BLaER1 (cell line): Measurements from ENCODE around the gene PCSK1.

ENCODE experiments used
- H3K27ac ChIP-seq: shearing (Covaris generic); formaldehyde crosslinking; 2 replicates; pipeline ENCODE4 v1.8.1; 2022
- H3K27me3 ChIP-seq: shearing (Covaris generic); formaldehyde crosslinking; 2 replicates; pipeline ENCODE4 v1.8.1; 2022
- H3K36me3 ChIP-seq: shearing (Covaris generic); formaldehyde crosslinking; 2 replicates; pipeline ENCODE4 v1.8.1; 2022
- H3K4me1 ChIP-seq: shearing (Covaris generic); formaldehyde crosslinking; 2 replicates; pipeline ENCODE4 v1.8.1; 2022
- H3K4me2 ChIP-seq: shearing (Covaris generic); formaldehyde crosslinking; 2 replicates; pipeline ENCODE4 v1.8.1; 2022
- H3K4me3 ChIP-seq: shearing (Covaris generic); formaldehyde crosslinking; 2 replicates; pipeline ENCODE4 v1.8.1; 2022
- H3K9ac ChIP-seq: shearing (Covaris generic); formaldehyde crosslinking; 2 replicates; pipeline ENCODE4 v1.8.1; 2022
- H3K9me3 ChIP-seq: shearing (Covaris generic); formaldehyde crosslinking; 2 replicates; pipeline ENCODE4 v1.8.1; 2022
- H4K20me1 ChIP-seq: shearing (Covaris generic); formaldehyde crosslinking; 2 replicates; pipeline ENCODE4 v1.8.1; 2022
- Cebpa-rat ChIP-seq: shearing (Covaris generic); IDR thresholded peaks from 2 replicates; pipeline ENCODE4 v1.8.1; 2022

The PCSK1 gene

DNA sequence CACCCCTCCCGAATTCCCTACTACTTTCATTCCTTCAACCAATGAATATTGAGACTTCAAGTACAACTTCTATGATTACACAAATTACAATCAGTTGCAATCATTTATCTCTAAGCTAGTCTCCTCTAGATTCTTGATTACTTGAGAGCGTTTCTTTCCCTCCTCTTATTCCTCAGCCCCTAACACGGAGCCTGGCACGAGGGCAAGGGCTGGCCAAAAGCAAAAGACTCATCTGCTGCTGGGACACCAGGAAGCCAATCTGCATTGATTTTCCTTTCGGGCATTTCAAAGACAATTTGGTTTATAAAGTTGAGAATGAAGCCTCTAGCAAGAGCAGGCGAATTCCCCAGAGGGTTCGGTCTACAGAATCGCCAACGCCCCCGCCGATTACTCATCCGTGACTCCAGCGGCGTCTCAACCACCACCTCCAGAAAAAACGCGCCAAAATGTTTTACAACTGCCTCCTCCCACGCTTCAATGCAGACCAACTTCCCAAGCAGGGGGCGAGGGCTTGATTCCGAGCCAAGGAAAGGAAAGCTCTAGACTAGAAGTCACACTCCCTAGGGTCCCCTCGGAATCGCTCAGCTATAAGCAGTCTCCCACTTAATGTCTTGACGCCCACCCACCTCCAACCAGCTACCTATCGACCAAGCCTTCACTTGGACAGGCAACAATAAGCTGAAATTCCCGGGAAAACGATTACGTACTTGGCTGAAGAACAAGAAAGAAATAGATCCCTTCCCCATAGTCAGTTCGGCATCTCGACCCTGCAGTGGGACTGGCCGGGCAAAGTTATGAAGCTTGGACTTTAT lies 1.5 kb downstream of the PCSK1 start:
- Histone ChIP-seq H3K36me3 (no peaks in the 10 kb centered on the region), H3K27ac (no peak overlapping the region), H3K4me2 (peak overlapping the region; percentile 62), H4K20me1 (no peaks in the 10 kb centered on the region), H3K4me1 (peaks cover 13% of the 10 kb centered on the region), H3K4me3 (no peak overlapping the region), H3K9me3 (peaks cover 12% of the 10 kb centered on the region), H3K27me3 (no peaks in the 10 kb centered on the region), H3K9ac (no peak overlapping the region)
- no peak for TF ChIP-seq Cebpa-rat

GRCh38 chr5:96427824-96428223 lies 5.2 kb downstream of the PCSK1 start:
- no peak overlapping the region for H3K4me3 ChIP-seq
- no peak overlapping the region for H3K9ac ChIP-seq
- H3K27me3 ChIP-seq = no peaks in the 10 kb centered on the region
- no peak for TF ChIP-seq Cebpa-rat
- H3K4me1 ChIP-seq = peaks cover 13% of the 10 kb centered on the region
- no peaks in the 10 kb centered on the region for H3K36me3 ChIP-seq
- no peak overlapping the region for H3K27ac ChIP-seq
- no peaks in the 10 kb centered on the region for H4K20me1 ChIP-seq
- peaks cover 10% of the 10 kb centered on the region for H3K9me3 ChIP-seq
- no peak overlapping the region for H3K4me2 ChIP-seq

DNA sequence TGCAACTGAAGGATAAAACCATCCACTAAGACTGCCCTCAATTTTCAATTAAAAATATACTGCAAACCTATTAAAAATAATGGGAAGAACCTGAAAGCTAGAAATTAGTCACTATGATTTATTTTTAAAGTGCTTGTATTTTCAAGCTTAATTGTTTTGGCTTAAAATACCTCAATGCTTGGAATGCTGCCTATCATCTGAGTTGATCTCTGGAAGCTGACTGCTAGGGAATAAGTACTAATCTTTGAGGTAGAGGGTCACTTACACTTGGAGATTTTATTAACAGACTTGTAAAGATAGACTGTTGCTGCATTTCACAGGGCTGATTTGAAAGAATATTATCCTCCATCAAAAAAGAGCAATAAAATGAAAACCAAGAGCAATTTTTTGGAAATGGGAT lies 6.2 kb downstream of the PCSK1 start:
- no peaks in the 10 kb centered on the region for H3K27me3 ChIP-seq
- no peak overlapping the region for H3K4me2 ChIP-seq
- no peak overlapping the region for H3K9ac ChIP-seq
- H4K20me1 ChIP-seq = no peaks in the 10 kb centered on the region
- H3K4me1 ChIP-seq = peaks cover 9% of the 10 kb centered on the region
- H3K36me3 ChIP-seq = no peaks in the 10 kb centered on the region
- no peak overlapping the region for H3K4me3 ChIP-seq
- no peak overlapping the region for H3K27ac ChIP-seq
- 0 out of 2 replicates have a peak, but pooled peaks cover under 1% of the 10 kb centered on the region for H3K9me3 ChIP-seq
- TF ChIP-seq Cebpa-rat = no peak

DNA sequence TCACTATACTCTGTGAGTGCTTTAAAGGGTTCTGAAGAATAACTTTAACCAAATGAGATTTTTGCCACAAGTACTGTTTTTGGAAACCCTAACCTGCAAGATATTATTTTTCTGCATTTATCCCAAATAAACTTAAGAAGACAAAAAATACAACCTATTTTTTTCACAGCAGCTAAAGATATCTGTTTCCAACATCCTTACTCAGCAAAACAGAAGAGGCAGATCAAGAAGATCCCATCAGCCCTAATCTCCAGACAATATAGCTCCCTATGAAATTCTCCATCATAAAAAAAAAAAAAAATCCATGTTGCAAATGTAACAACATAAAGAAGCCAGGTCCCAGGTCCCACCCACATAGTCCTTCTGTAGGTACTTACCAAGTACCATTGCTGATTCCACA lies 7.6 kb downstream of the PCSK1 start:
- TF ChIP-seq Cebpa-rat = no peak

DNA sequence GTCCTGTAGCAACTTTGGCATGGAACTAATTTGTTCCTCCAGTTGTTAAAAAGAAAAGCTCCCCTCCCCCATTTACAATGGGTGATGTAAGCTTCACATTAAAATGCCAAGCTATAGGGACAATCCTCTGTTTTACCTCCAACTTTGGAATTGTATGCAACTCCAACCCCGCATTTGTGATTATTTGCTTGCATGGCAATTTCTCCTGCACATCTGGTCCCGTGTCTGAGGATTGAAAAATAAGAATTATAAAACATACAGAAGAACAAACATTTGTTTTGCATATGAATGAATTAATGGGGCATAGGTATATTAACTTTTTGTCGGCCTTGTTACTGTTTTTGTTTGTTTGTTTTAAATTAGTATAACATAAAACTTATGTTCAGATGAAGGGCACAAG lies 17.2 kb downstream of the PCSK1 start:
- no peaks in the 10 kb centered on the region for H3K27me3 ChIP-seq
- H3K27ac ChIP-seq = no peak overlapping the region
- H4K20me1 ChIP-seq = no peaks in the 10 kb centered on the region
- no peaks in the 10 kb centered on the region for H3K36me3 ChIP-seq
- H3K9me3 ChIP-seq = no peaks in the 10 kb centered on the region
- no peak overlapping the region for H3K4me2 ChIP-seq
- 0 out of 2 replicates have a peak, but pooled peaks cover 4% of the 10 kb centered on the region for H3K4me1 ChIP-seq
- H3K9ac ChIP-seq = no peak overlapping the region
- TF ChIP-seq Cebpa-rat = no peak
- no peak overlapping the region for H3K4me3 ChIP-seq

More for the DNA sequence above, 7.6 kb downstream of the PCSK1 start:
- H3K4me2 ChIP-seq = no peak overlapping the region
- H3K9me3 ChIP-seq = no peaks in the 10 kb centered on the region
- H3K27ac ChIP-seq = no peak overlapping the region
- no peak overlapping the region for H3K4me3 ChIP-seq
- no peaks in the 10 kb centered on the region for H3K4me1 ChIP-seq
- H3K9ac ChIP-seq = no peak overlapping the region
- no peaks in the 10 kb centered on the region for H3K27me3 ChIP-seq
- no peaks in the 10 kb centered on the region for H4K20me1 ChIP-seq
- no peaks in the 10 kb centered on the region for H3K36me3 ChIP-seq

DNA sequence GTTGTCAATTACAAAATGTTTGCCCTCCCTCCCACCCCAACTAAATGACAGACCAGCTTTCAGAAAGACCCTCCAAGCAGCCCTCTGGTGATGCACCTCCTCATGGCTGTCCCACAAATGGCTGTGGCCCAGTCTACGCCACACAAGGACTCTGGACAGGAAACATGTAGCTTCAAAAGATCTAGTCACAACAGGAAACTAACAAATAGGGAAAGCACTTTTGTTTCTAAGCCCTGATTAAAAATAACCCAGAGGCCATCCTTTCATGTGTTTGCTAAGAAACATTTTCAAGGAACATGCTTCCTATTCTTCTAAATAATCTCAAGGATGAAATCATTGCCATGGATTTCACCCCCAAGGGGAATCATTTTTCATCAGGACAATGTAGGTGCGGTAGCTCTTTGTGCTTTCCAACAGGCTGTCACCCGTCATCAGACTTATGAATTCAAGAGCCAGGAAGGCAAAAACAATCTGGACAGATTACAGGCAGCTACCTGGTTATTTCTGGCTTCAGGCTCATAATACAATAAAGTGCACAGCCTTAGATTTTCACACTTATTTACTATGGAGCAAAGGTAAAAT lies 20.1 kb downstream of the PCSK1 start:
- H3K27ac ChIP-seq = no peak overlapping the region
- no peaks in the 10 kb centered on the region for H3K36me3 ChIP-seq
- H3K4me3 ChIP-seq = no peak overlapping the region
- no peak for TF ChIP-seq Cebpa-rat
- no peaks in the 10 kb centered on the region for H4K20me1 ChIP-seq
- H3K9me3 ChIP-seq = no peaks in the 10 kb centered on the region
- 0 out of 2 replicates have a peak, but pooled peaks cover 4% of the 10 kb centered on the region for H3K4me1 ChIP-seq
- H3K27me3 ChIP-seq = no peaks in the 10 kb centered on the region
- no peak overlapping the region for H3K4me2 ChIP-seq
- H3K9ac ChIP-seq = no peak overlapping the region

DNA sequence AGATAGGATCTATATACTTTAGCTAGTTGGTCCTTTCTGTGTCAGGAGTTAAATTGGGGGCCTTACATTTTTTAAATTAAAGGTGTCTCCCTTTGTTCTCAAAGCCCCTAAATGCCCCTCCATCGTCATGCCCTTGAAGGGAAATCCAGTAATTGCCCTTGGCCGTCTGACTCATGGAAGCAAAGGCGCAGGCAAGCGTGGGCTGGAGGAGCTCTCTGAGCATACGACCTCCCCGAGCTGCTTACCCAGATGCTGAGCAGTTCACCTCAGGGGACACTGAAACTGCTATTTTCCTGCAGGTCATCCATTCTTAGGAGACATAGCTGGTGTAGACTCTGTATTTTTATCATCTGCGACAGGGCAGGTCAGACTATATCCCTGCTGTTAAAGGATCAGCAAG lies 23.0 kb downstream of the PCSK1 start:
- H3K36me3 ChIP-seq = no peaks in the 10 kb centered on the region
- H3K27ac ChIP-seq = no peak overlapping the region
- H4K20me1 ChIP-seq = no peaks in the 10 kb centered on the region
- no peaks in the 10 kb centered on the region for H3K9me3 ChIP-seq
- H3K27me3 ChIP-seq = no peaks in the 10 kb centered on the region
- no peak overlapping the region for H3K4me3 ChIP-seq
- TF ChIP-seq Cebpa-rat = no peak
- H3K4me1 ChIP-seq = 0 out of 2 replicates have a peak, but pooled peaks cover 4% of the 10 kb centered on the region
- H3K4me2 ChIP-seq = no peak overlapping the region
- H3K9ac ChIP-seq = no peak overlapping the region

DNA sequence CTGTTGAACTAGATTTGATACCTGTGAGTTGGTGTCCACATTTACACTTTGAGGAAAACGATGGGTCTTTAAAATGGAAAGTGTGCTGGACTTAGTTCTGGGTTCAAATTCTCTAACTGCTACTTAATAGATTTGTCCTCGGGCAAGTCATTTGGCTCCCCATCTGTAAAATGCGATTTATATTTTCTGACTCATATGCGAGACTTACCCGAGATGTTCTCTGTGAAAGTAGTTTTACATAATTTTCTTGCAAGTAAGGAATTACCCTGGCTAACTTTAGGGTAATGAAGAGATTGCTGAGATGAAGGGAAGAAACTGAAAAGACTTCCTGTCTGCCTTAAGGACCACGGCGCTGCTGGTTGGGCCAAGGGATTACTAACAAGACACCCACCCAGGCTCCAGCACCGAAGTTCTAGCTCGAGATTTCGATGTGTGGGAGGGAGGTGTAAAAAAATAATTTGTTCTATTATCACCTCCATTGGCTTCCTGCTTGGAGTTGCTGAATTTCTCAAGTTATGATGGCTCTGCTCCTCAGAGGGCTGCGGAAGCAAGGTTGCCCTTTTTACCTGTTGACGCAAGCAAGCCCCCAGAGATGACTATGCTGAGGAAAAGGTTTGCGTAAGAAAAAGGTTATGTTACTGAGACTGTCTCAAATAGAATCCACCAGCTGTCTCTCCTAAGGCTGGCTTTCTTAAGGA lies 24.1 kb downstream of the PCSK1 start:
- Histone ChIP-seq H3K27me3 (no peaks in the 10 kb centered on the region), H3K4me1 (0 out of 2 replicates have a peak, but pooled peaks cover 4% of the 10 kb centered on the region), H3K27ac (no peak overlapping the region), H3K36me3 (no peaks in the 10 kb centered on the region), H3K9me3 (no peaks in the 10 kb centered on the region), H4K20me1 (no peaks in the 10 kb centered on the region), H3K4me2 (no peak overlapping the region), H3K9ac (no peak overlapping the region), H3K4me3 (no peak overlapping the region)
- TF ChIP-seq Cebpa-rat = no peak

GRCh38 chr5:96408210-96408777 lies 24.8 kb downstream of the PCSK1 start:
- no peak overlapping the region for H3K4me3 ChIP-seq
- no peak overlapping the region for H3K27ac ChIP-seq
- H3K4me2 ChIP-seq = no peak overlapping the region

More at GRCh38 chr5:96408210-96408777, 24.8 kb downstream of the PCSK1 start:
- Histone ChIP-seq H3K9me3 (no peaks in the 10 kb centered on the region), H3K27me3 (no peaks in the 10 kb centered on the region), H3K36me3 (no peaks in the 10 kb centered on the region), H4K20me1 (no peaks in the 10 kb centered on the region), H3K9ac (no peak overlapping the region), H3K4me1 (0 out of 2 replicates have a peak, but pooled peaks cover 4% of the 10 kb centered on the region)
- no peak for TF ChIP-seq Cebpa-rat
